ENCODE results near the gene OR52I2.
A peak's percentile ranks its signal among the peaks of the same experiment; 100 is the strongest.

The OR52I2 gene

DNA sequence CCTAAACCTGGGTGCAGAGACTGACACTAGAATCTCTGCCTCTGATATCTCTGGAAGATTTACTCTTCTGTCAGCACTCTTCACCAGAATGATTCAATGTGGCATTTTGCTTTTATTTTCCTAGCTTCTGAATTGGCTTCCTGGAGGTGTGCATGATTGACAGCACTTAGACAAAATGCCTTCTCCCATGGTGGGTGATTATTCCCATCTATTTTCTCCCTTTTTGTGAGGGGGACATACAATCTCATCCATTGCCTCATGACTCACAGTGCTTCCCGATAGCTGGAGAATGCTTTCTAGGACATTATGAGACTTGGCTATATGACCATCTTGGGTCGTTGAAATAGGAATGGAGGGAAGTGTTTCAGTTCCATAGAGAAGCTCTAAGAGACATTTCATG, 30.4 kb downstream of the OR52I2 start:
- no peak overlapping the region for H3K4me3 ChIP-seq (ENCODE audit: low read depth, low read length)
- no peak for DNase-seq (ENCODE audit: low read depth, low spot score)
- POLR2A ChIA-PET, result no interaction called here
- TF ChIP-seq, protein P1, sequence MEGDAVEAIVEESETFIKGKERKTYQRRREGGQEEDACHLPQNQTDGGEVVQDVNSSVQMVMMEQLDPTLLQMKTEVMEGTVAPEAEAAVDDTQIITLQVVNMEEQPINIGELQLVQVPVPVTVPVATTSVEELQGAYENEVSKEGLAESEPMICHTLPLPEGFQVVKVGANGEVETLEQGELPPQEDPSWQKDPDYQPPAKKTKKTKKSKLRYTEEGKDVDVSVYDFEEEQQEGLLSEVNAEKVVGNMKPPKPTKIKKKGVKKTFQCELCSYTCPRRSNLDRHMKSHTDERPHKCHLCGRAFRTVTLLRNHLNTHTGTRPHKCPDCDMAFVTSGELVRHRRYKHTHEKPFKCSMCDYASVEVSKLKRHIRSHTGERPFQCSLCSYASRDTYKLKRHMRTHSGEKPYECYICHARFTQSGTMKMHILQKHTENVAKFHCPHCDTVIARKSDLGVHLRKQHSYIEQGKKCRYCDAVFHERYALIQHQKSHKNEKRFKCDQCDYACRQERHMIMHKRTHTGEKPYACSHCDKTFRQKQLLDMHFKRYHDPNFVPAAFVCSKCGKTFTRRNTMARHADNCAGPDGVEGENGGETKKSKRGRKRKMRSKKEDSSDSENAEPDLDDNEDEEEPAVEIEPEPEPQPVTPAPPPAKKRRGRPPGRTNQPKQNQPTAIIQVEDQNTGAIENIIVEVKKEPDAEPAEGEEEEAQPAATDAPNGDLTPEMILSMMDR (IDR thresholded peaks at IDR 0.05; ENCODE audit: insufficient read depth, low read length, missing control alignments), result no peak
- CTCF ChIA-PET, result interaction anchor here (0.9 to 3.1 kb wide), 3 partner anchors 13 to 26 kb away, joined by 3 to 13 read pairs (median 4); partner anchors contain the start of gene OR51D1

DNA sequence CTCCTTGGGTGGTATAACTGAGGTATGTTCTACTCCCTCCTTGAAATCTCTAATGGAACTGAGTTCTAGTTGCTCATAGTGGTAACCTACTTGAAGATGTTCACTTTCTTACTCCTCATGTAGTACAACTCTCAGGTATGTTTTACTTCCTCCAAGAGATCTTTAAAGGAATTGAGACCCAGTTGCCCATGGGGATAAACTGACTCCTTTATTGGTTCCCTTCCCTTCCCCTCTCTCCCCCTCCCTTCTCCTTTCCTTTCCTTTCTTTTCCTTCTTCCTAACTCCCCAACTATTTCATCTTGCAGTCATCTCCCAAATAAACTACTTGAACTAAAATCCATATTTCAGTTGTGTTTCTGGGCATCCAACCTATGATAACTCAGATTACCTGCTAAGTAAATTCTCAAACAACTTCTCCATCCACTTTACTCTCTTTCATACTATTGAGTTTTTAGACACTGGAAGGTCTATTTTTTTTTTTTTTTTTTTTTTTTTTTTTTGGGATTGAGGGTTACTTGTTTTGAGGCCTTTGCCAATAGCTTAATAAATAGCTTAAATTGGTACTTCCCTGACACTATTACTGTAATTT, 34.4 kb downstream of the OR52I2 start:
- H3K4me3 ChIP-seq (ENCODE audit: low read depth, low read length), result no peak overlapping the region
- ChIA-PET POLR2A (no interaction called here), CTCF (interaction anchor here (1.9 kb wide), 1 partner anchor 21 kb away, joined by 6 read pairs; the partner anchor contains the start of gene OR51D1)
- TF ChIP-seq, protein P1 (IDR thresholded peaks at IDR 0.05; ENCODE audit: insufficient read depth, low read length, missing control alignments), result no peak
- DNase-seq (ENCODE audit: low read depth, low spot score), result no peak

DNA sequence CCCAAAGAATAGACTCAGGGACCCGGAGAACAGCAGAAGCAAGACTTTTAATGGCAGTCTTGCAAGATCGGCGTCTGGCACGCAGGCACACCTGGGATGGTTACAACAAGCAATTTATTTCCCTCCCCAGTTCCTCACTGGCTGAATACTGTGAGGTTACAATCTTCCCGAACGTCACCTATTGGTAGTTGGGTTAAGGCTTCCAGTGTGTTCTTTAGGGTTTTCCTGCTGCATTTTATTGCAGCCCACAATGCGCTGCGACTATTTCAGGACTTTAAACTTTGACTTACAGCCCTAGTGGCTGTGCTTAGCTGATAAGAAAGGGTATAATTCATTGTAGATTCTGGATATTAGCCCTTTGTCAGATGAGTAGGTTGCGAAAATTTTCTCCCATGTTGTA, 38.0 kb downstream of the OR52I2 start:
- TF ChIP-seq, protein P1 (IDR thresholded peaks at IDR 0.05; ENCODE audit: insufficient read depth, low read length, missing control alignments), result no peak
- H3K4me3 ChIP-seq (ENCODE audit: low read depth, low read length), result no peak overlapping the region
- no peak for DNase-seq (ENCODE audit: low read depth, low spot score)
- CTCF ChIA-PET, result no interaction called here
- POLR2A ChIA-PET, result no interaction called here

DNA sequence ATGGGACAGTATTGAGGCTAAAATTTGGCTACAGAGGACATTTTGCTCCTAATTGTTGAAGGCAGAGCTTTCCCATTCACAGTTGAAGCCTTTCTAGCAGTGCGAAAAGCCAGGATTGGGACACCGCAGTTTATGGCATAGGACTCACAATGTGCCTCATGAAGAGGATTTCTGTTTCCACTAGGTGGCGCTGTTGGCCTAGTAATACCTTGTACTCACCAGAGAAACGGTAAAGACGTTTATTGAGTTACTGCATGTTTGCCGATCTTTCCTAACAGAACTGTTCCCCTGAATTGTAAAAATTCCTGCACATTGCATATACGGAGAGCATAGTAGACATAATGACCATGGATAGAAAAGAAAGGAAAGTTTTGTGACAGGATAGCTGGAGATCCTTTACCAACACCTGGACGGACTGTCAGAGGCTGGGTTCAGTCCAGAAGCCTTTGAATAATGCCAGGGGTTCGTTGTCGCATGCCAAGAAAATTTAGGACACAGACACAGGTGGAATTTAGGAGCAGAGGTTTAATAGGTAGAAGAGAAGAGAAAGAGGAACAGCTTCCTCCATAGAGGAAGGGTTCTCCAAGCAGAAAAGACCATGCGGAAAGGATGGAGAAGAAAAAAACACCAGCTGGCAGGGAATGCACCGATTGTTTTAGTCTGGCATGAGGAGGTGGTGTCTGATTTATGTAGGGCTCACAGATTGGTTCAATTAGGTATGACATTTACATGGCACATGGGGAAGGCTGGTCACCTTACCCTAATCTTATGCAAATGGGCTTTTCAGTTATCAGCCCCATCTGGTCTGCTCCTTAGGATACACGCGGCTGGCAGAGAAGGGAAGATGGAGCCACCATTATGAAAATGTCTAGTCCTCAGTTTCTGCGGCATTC, 44.9 kb downstream of the OR52I2 start:
- H3K4me3 ChIP-seq (ENCODE audit: low read depth, low read length), result no peak overlapping the region
- CTCF ChIA-PET, result interaction anchor here (0.6 to 8.7 kb wide), 23 partner anchors 11 to 778 kb away, joined by 3 to 97 read pairs (median 4); partner anchors contain the start of genes OR51D1, OR51E1 and OR52I1
- TF ChIP-seq, protein P1 (IDR thresholded peaks at IDR 0.05; ENCODE audit: insufficient read depth, low read length, missing control alignments), result peak; percentile 62
- POLR2A ChIA-PET, result no interaction called here
- DNase-seq (ENCODE audit: low read depth, low spot score), result peak; percentile 24

DNA sequence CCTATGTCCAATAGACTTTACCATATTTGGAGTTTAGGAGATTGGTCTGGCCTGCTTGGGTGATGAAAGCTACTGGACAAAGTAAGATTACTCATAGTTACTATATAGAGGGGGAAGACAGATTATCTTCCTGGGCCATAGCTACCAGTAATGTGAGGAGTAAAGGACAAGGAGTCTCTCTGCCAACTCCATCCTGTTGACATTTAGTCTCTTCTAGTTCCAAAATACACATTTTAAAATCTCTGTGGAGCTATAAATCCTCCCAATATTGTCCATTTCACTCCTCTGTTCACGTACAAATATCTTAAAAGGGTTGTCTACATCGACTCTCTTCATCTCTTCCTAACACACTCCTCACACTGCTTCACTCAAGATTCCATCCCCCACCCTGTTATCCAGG, 54.6 kb downstream of the OR52I2 start:
- no peak overlapping the region for H3K4me3 ChIP-seq (ENCODE audit: low read depth, low read length)
- DNase-seq (ENCODE audit: low read depth, low spot score), result no peak
- TF ChIP-seq, protein P1 (IDR thresholded peaks at IDR 0.05; ENCODE audit: insufficient read depth, low read length, missing control alignments), result no peak
- ChIA-PET POLR2A (interaction anchor here (0.8 kb wide), 1 partner anchor 28 kb away, joined by 4 read pairs; the partner anchor contains the start of gene TRIM68), CTCF (interaction anchor here (0.8 to 4.9 kb wide), 41 partner anchors 11 to 1255 kb away, joined by 3 to 97 read pairs (median 6); partner anchors contain the start of genes MMP26, OR51E2, OR51F2 and TRIM68)
